Muscle layer of colon (tissue), 2 donors: ENCODE results near the gene MYT1.
"Not testable (repeated sequence)": the region's sequence is repeated elsewhere in the genome, so short reads cannot be mapped to it uniquely, and the experiment has no call there.

Experiments used
- H3K27ac ChIP-seq: one replicate; pipeline ENCODE4 v1.7.0; 2013; ENCODE audit warnings: low read depth, mild to moderate bottlenecking, low read length, moderate library complexity
- H3K27me3 ChIP-seq, 2 donors: one replicate each; pipeline ENCODE4 v1.7.0; 2013; ENCODE audit warnings: low read length in 2 of 2, mild to moderate bottlenecking in 2 of 2; ENCODE audit not compliant: insufficient read depth in 2 of 2, control insufficient read depth in 1 of 2
- H3K36me3 ChIP-seq: one replicate; pipeline ENCODE4 v1.7.0; 2013; ENCODE audit warnings: mild to moderate bottlenecking, low read length; ENCODE audit not compliant: insufficient read depth
- H3K4me1 ChIP-seq: one replicate; pipeline ENCODE4 v1.7.0; 2013; ENCODE audit warnings: mild to moderate bottlenecking, low read length; ENCODE audit not compliant: insufficient read depth
- H3K4me3 ChIP-seq, 2 donors: one replicate each; pipeline ENCODE4 v1.7.0; 2013; ENCODE audit warnings: low read length in 2 of 2, low read depth in 1 of 2, mild to moderate bottlenecking in 1 of 2, moderate library complexity in 1 of 2
- H3K9ac ChIP-seq: one replicate; pipeline ENCODE4 v1.7.0; 2013; ENCODE audit warnings: low read length
- H3K9me3 ChIP-seq: one replicate; pipeline ENCODE4 v1.7.0; 2013; ENCODE audit warnings: mild to moderate bottlenecking, low read length
- donor health status: abdominal sarcoma.
- donor health status: Adenocarcinoma of cecum.

Gene MYT1

GRCh38 chr20:64283646-64284045 lies 119.4 kb downstream of the MYT1 start:
- H3K9me3 ChIP-seq = no peaks in the 10 kb centered on the region
- no peak overlapping the region for H3K9ac ChIP-seq
- no peaks in the 10 kb centered on the region for H3K4me1 ChIP-seq
- H3K36me3 ChIP-seq = no peaks in the 10 kb centered on the region
- no peak overlapping the region for H3K27ac ChIP-seq
- no peak overlapping the region for H3K4me3 ChIP-seq
- no peaks in the 10 kb centered on the region for H3K27me3 ChIP-seq

GRCh38 chr20:64285579-64286446 lies 121.6 kb downstream of the MYT1 start:
- H3K4me1 ChIP-seq, H3K27me3 ChIP-seq, H3K27ac ChIP-seq, H3K36me3 ChIP-seq, H3K9ac ChIP-seq, H3K9me3 ChIP-seq, H3K4me3 ChIP-seq: not testable (repeated sequence)

GRCh38 chr20:64286447-64287263 lies 122.4 kb downstream of the MYT1 start:
- H3K9me3 ChIP-seq, H3K27ac ChIP-seq, H3K27me3 ChIP-seq, H3K36me3 ChIP-seq, H3K4me3 ChIP-seq, H3K4me1 ChIP-seq, H3K9ac ChIP-seq: not testable (repeated sequence)

GRCh38 chr20:64287264-64287590 lies 123.0 kb downstream of the MYT1 start:
- H3K9me3 ChIP-seq, H3K36me3 ChIP-seq, H3K9ac ChIP-seq, H3K4me3 ChIP-seq, H3K4me1 ChIP-seq, H3K27me3 ChIP-seq, H3K27ac ChIP-seq: not testable (repeated sequence)
